Testis (tissue), 3 donors: ENCODE results near the gene PARK7. TPM values are rescaled to one million over a fixed set of nuclear protein-coding genes. Genes with fewer than 3 reads are reported as not detected.

Experiments used
- DNase-seq: peaks from one replicate; pipeline ENCODE4 v3.0.0-alpha.2; 2019
- H3K27ac ChIP-seq, 2 donors: fragments of 200-600 bp; sonication (generic); one replicate each; pipeline ENCODE4 v1.5.1; 2019
- H3K27me3 ChIP-seq: fragments of 200-600 bp; sonication (generic); one replicate; pipeline ENCODE4 v1.5.1; 2019
- H3K36me3 ChIP-seq: fragments of 200-600 bp; sonication (generic); one replicate; pipeline ENCODE4 v1.5.1; 2017; ENCODE audit warnings: low read depth; ENCODE audit errors: missing control alignments
- H3K4me1 ChIP-seq: fragments of 200-600 bp; sonication (generic); one replicate; pipeline ENCODE4 v1.5.1; 2019
- H3K4me3 ChIP-seq, 2 donors: fragments of 200-600 bp; sonication (generic); one replicate each; pipeline ENCODE4 v1.5.1; 2017 to 2019
- H3K9me3 ChIP-seq: fragments of 200-600 bp; sonication (generic); one replicate; pipeline ENCODE4 v1.5.1; 2017
- POLR2A ChIP-seq: fragments of 450-650 bp; IDR thresholded peaks from one replicate; pipeline ENCODE4 v1.6.1; 2017; ENCODE audit warnings: antibody characterized with exemption, mild to moderate bottlenecking, moderate library complexity
- WGBS, 2 donors: methylation state at CpG; one replicate each; pipeline ENCODE4 v1.1.5; 2018; 5-methylcytosine and 5-hydroxymethylcytosine counted together
- intact Hi-C: fragments of 100-400 bp; cut with DNase I; formaldehyde crosslinking; loops from one replicate; pipeline ENCODE4 v1.15.1; 2023; ENCODE audit warnings: low total_unique reads
- polyA plus RNA-seq: library from polyadenylated mRNA; stranded (reverse); fragments of 350-450 nt; fragmentation: Illumina TruSeq; extraction: RNeasy Lipid Tissue Mini Kit (QIAGEN cat#74804); gene quantifications from one replicate; pipeline ENCODE4 v1.2.3, GENCODE V29; 2014; ENCODE audit warnings: low read depth, low replicate concordance; ENCODE audit not compliant: insufficient read depth
- small RNA-seq, 2 donors: library from RNA; depleted of rRNA; stranded (forward); fragments of <200 nt; gene quantifications; one replicate each; pipeline ENCODE3, GENCODE V24; 2016
- total RNA-seq, 2 donors: library from RNA; depleted of rRNA; stranded (reverse); fragments of >200 nt; gene quantifications; one replicate each; pipeline ENCODE4 v1.2.3, GENCODE V29; 2016
- TF ChIP-seq, protein P1 (sequence below), 3 experiments: fragments of 450-650 bp in 2 of 3; fragments of 200-600 bp in 1 of 3; sonication (generic) in 1 of 3; IDR thresholded peaks; one replicate each; pipeline ENCODE4 v1.5.1; 2016 to 2019; ENCODE audit warnings: antibody characterized with exemption in 3 of 3, mild to moderate bottlenecking in 2 of 3, moderate library complexity in 1 of 3

The PARK7 gene
- total and polyA plus RNA-seq, 3 donors from 2014 or later: 110 to 281 (median 129) TPM

DNA sequence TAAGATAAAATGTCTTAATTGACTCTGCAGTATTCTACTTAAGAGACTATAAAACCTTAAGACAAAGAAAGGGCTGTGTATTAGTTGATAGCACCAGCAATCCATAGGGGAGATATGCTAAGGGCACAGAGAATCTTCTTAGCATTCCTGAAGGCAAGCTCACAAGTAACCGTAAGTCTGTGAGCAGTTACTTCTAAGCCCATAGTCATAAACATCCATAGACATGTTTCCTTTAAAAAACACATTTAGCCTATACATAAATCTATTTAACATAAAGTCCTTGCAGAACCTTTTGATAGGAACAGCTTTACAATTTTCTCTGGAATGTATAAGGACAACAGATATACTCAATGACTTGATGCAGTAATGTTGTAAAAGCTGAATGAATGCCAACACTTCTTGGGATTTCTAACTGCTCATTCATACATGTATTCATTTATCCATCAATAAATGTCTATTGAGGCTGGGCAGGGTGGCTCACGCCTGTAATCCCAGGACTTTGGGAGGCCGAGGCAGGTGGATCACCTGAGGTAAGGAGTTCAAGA, 70.9 kb downstream of the PARK7 start:
- Histone ChIP-seq H3K9me3 (no peaks in the 10 kb centered on the region), H3K4me3 (no peak overlapping the region), H3K27me3 (no peaks in the 10 kb centered on the region), H3K36me3 (no peaks in the 10 kb centered on the region), H3K4me1 (peaks cover 13% of the 10 kb centered on the region), H3K27ac (no peak overlapping the region)
- TF ChIP-seq, protein P1, sequence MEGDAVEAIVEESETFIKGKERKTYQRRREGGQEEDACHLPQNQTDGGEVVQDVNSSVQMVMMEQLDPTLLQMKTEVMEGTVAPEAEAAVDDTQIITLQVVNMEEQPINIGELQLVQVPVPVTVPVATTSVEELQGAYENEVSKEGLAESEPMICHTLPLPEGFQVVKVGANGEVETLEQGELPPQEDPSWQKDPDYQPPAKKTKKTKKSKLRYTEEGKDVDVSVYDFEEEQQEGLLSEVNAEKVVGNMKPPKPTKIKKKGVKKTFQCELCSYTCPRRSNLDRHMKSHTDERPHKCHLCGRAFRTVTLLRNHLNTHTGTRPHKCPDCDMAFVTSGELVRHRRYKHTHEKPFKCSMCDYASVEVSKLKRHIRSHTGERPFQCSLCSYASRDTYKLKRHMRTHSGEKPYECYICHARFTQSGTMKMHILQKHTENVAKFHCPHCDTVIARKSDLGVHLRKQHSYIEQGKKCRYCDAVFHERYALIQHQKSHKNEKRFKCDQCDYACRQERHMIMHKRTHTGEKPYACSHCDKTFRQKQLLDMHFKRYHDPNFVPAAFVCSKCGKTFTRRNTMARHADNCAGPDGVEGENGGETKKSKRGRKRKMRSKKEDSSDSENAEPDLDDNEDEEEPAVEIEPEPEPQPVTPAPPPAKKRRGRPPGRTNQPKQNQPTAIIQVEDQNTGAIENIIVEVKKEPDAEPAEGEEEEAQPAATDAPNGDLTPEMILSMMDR (IDR thresholded peaks at IDR 0.05): no peak
- TF ChIP-seq POLR2A: no peak
- WGBS, 2 donors: 85 to 92% methylated on average over 3 of the region's 3 CpGs
- no peak for DNase-seq
- intact Hi-C loops: no loop called here

DNA sequence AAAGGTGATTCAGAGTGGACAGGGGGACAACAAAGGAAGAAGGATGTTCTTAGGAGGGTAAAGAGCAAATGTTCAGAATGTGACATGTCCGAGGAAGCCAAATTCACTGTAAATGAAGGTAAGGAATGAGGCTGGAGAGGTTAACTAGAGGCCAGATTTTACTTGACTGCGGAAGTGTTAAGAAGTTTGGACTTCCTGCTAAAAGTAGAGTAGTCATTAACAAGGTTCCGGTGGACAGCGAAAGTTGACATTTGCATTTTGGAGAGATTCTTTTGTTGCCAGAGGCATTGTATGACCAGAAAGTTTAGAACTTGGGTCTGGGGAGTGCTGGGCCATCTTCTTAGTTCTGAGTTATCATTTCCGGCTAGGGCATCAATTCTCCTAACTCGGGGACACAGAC, 71.8 kb downstream of the PARK7 start:
- DNase-seq: no peak
- H3K4me1 ChIP-seq: peaks cover 4% of the 10 kb centered on the region
- no peak overlapping the region for H3K27ac ChIP-seq
- H3K9me3 ChIP-seq: no peaks in the 10 kb centered on the region
- no peaks in the 10 kb centered on the region for H3K36me3 ChIP-seq
- no peaks in the 10 kb centered on the region for H3K27me3 ChIP-seq
- WGBS, 2 donors: 91 to 95% methylated on average over 6 of the region's 6 CpGs
- H3K4me3 ChIP-seq: no peak overlapping the region
- intact Hi-C loops: no loop called here
- no peak for TF ChIP-seq POLR2A
- TF ChIP-seq, protein P1 (IDR thresholded peaks at IDR 0.05): no peak

Small RNA genes lying within 50 kb of the gene (small RNA-seq; reads per million reads assigned to genes)
- 0 reads per million in 2 donors for gene RF00019

Other genes starting within 250 kb of the PARK7 start
- 10 to 100 TPM; 77.3 to 99.5 TPM for gene VAMP3, start 190.4 kb upstream of the PARK7 start, total RNA-seq
- gene VAMP3, start 190.4 kb upstream of the PARK7 start, polyA plus RNA-seq: 95.5 TPM
- 10 to 100 TPM; 32.7 to 40.8 TPM for gene PER3, start 177.4 kb upstream of the PARK7 start, total RNA-seq
- 15.4 TPM for gene PER3, start 177.4 kb upstream of the PARK7 start, polyA plus RNA-seq
- not detected for gene UTS2, start 108.6 kb upstream of the PARK7 start, total RNA-seq
- 1.1 TPM for gene UTS2, start 108.6 kb upstream of the PARK7 start, polyA plus RNA-seq
- under 1 TPM; 0.06 to 0.08 TPM for gene TNFRSF9, start 20.9 kb upstream of the PARK7 start, total RNA-seq
- gene TNFRSF9, start 20.9 kb upstream of the PARK7 start, polyA plus RNA-seq: 0.24 TPM
- 10 to 100 TPM; 43.3 to 47.9 TPM for gene ERRFI1, start 64.6 kb downstream of the PARK7 start, total RNA-seq
- gene ERRFI1, start 64.6 kb downstream of the PARK7 start, polyA plus RNA-seq: 27.3 TPM